HG02623 (cell line): ENCODE data around the gene TCF3.
"Not testable (repeated sequence)": the region's sequence is repeated elsewhere in the genome, so short reads cannot be mapped to it uniquely, and the experiment has no call there.

Experiments used
- ATAC-seq: cut with Tn5 transposase; IDR thresholded peaks from one replicate; pipeline ENCODE4 v1.9.1; 2021; ENCODE audit warnings: moderate library complexity; ENCODE audit not compliant: unreplicated experiment

Gene TCF3

GRCh38 chr19:1651568-1652291, 685 bp downstream of the TCF3 start:
- no peak for ATAC-seq

GRCh38 chr19:1650650-1651567, 1.5 kb downstream of the TCF3 start:
- ATAC-seq = no peak

- ATAC-seq = no peak
These were observed 2.4 kb downstream of the TCF3 start for GRCh38 chr19:1649706-1650649.

- ATAC-seq = no peak
These were observed 3.4 kb downstream of the TCF3 start for GRCh38 chr19:1648920-1649541.

GRCh38 chr19:1648459-1648849, 4.0 kb downstream of the TCF3 start:
- no peak for ATAC-seq

- no peak for ATAC-seq
These were observed 4.6 kb downstream of the TCF3 start for GRCh38 chr19:1647501-1648458.

GRCh38 chr19:1646659-1647453, 5.6 kb downstream of the TCF3 start:
- no peak for ATAC-seq

GRCh38 chr19:1646149-1646548, 6.3 kb downstream of the TCF3 start:
- no peak for ATAC-seq

- ATAC-seq = no peak
These were observed 7.1 kb downstream of the TCF3 start for GRCh38 chr19:1645299-1645698.

- no peak for ATAC-seq
These were observed 8.3 kb downstream of the TCF3 start for GRCh38 chr19:1644070-1644469.

- ATAC-seq = not testable (repeated sequence)
These were observed 11.4 kb downstream of the TCF3 start for GRCh38 chr19:1640893-1641448.

- ATAC-seq = no peak
These were observed 15.8 kb downstream of the TCF3 start for GRCh38 chr19:1636325-1637236.

GRCh38 chr19:1634938-1635243, 17.5 kb downstream of the TCF3 start:
- no peak for ATAC-seq

- ATAC-seq = no peak
These were observed 18.0 kb downstream of the TCF3 start for GRCh38 chr19:1634242-1634937.

- no peak for ATAC-seq
These were observed 19.1 kb downstream of the TCF3 start for GRCh38 chr19:1633269-1633826.

- ATAC-seq = no peak
These were observed 19.8 kb downstream of the TCF3 start for GRCh38 chr19:1632462-1633268.
